IMR-90 (cell line): Measurements from ENCODE around the gene UBR4. TPM values are rescaled to one million over a fixed set of nuclear protein-coding genes. Genes with fewer than 3 reads are reported as not detected.

ENCODE experiments used
- ATAC-seq: fragments of 200-7000 bp; cut with Tn5 transposase; 2 replicates; pipeline ENCODE4 v1.9.1; 2020; ENCODE audit warnings: low read depth, mild to moderate bottlenecking, moderate library complexity
- BruUV-seq: library from RNA; stranded (reverse); fragments of 400-500 nt; replicated peaks from 2 replicates; lab custom pipeline; 2021; lab: Mats Ljungman, UMichigan
- CTCF ChIA-PET: fragments of 300-600 bp; formaldehyde crosslinking; extraction: SDS; loops from one replicate; lab custom pipeline; 2021; ENCODE audit warnings: antibody characterized with exemption; lab: Yijun Ruan, JAX
- POLR2A ChIA-PET: fragments of 300-600 bp; sonication (Branson Sonifier 250); formaldehyde crosslinking; loops from one replicate; lab custom pipeline; 2022; ENCODE audit warnings: antibody characterized with exemption; ENCODE audit not compliant: unreplicated experiment; lab: Charles Lee
- DNase-seq: peaks from one replicate; pipeline ENCODE4 v3.0.0; 2013
- H2AFZ ChIP-seq: replicated peaks from 2 replicates; pipeline ENCODE3; 2013; ENCODE audit warnings: low read length, mild to moderate bottlenecking; ENCODE audit not compliant: poor library complexity
- H2AK5ac ChIP-seq: 2 replicates; pipeline ENCODE4 v1.6.1; 2013; ENCODE audit warnings: low read depth, low read length, inconsistent platforms
- H2AK9ac ChIP-seq: replicated peaks from 2 replicates; pipeline ENCODE3; 2013; ENCODE audit warnings: mild to moderate bottlenecking, low read depth, low read length, moderate library complexity; ENCODE audit not compliant: poor library complexity
- H2BK120ac ChIP-seq: 2 replicates; pipeline ENCODE4 v1.6.1; 2013; ENCODE audit warnings: low read depth, low read length, inconsistent platforms
- H2BK15ac ChIP-seq: 3 replicates; pipeline ENCODE4 v1.6.1; 2013; ENCODE audit warnings: low read depth, low read length, inconsistent platforms
- H2BK20ac ChIP-seq: 2 replicates; pipeline ENCODE4 v1.6.1; 2013; ENCODE audit warnings: low read depth, mild to moderate bottlenecking, inconsistent platforms, low read length, moderate library complexity
- H2BK5ac ChIP-seq: 2 replicates; pipeline ENCODE4 v1.6.1; 2013; ENCODE audit warnings: mild to moderate bottlenecking, low read depth, low read length, inconsistent platforms; ENCODE audit not compliant: poor library complexity, severe bottlenecking
- H3K14ac ChIP-seq: replicated peaks from 2 replicates; pipeline ENCODE4 v1.6.1; 2013; ENCODE audit warnings: low read depth, low read length, inconsistent platforms
- H3K18ac ChIP-seq: 2 replicates; pipeline ENCODE4 v1.6.1; 2013; ENCODE audit warnings: low read depth, low read length, control low read depth
- H3K23ac ChIP-seq: 2 replicates; pipeline ENCODE4 v1.6.1; 2013; ENCODE audit warnings: low read depth, low read length, inconsistent platforms
- H3K27ac ChIP-seq: 2 replicates; pipeline ENCODE4 v1.5.1; 2013; ENCODE audit warnings: mild to moderate bottlenecking, control low read depth, low read length; ENCODE audit not compliant: insufficient read depth
- H3K27me3 ChIP-seq: 2 replicates; pipeline ENCODE4 v1.6.1; 2013; ENCODE audit warnings: low read length; ENCODE audit not compliant: control insufficient read depth, insufficient read depth
- H3K36me3 ChIP-seq: 2 replicates; pipeline ENCODE4 v1.6.1; 2013; ENCODE audit warnings: low read length, mixed read lengths; ENCODE audit not compliant: control insufficient read depth, insufficient read depth
- H3K4ac ChIP-seq: 2 replicates; pipeline ENCODE4 v1.6.1; 2013; ENCODE audit warnings: low read depth, low read length, inconsistent platforms
- H3K4me1 ChIP-seq: 2 replicates; pipeline ENCODE4 v1.6.1; 2013; ENCODE audit warnings: low read length, mixed read lengths; ENCODE audit not compliant: control insufficient read depth, insufficient read depth
- H3K4me2 ChIP-seq: 2 replicates; pipeline ENCODE4 v1.6.1; 2013; ENCODE audit warnings: low read depth, mild to moderate bottlenecking, control low read depth, low read length, moderate library complexity
- H3K4me3 ChIP-seq: 2 replicates; pipeline ENCODE4 v1.5.1; 2013; ENCODE audit warnings: low read depth, mild to moderate bottlenecking, control low read depth, low read length, moderate library complexity; ENCODE audit not compliant: insufficient read depth
- H3K56ac ChIP-seq: 2 replicates; pipeline ENCODE4 v1.6.1; 2013; ENCODE audit warnings: low read length, inconsistent platforms; ENCODE audit not compliant: insufficient read depth; ENCODE audit errors: extremely low read depth
- H3K79me1 ChIP-seq, 2 experiments: 2 replicates each; pipeline ENCODE4 v1.6.1; 2013; ENCODE audit warnings: low read length in 2 of 2, inconsistent platforms in 1 of 2, low read depth in 1 of 2
- H3K9ac ChIP-seq: 2 replicates; pipeline ENCODE4 v1.6.1; 2013; ENCODE audit warnings: low read depth, low read length, control low read depth
- H3K9me1 ChIP-seq: 2 replicates; pipeline ENCODE4 v1.6.1; 2013; ENCODE audit warnings: low read length, inconsistent platforms; ENCODE audit not compliant: insufficient read depth
- H3K9me3 ChIP-seq: 2 replicates; pipeline ENCODE4 v1.6.1; 2013; ENCODE audit warnings: low read length; ENCODE audit not compliant: control insufficient read depth, insufficient read depth
- H4K20me1 ChIP-seq: 2 replicates; pipeline ENCODE4 v1.6.1; 2013; ENCODE audit warnings: low read length, inconsistent platforms; ENCODE audit not compliant: insufficient read depth
- H4K5ac ChIP-seq: 2 replicates; pipeline ENCODE4 v1.6.1; 2013; ENCODE audit warnings: mild to moderate bottlenecking, low read depth, low read length, control low read depth
- H4K8ac ChIP-seq, 2 experiments: 2 replicates each; pipeline ENCODE4 v1.6.1; 2013; ENCODE audit warnings: low read depth in 2 of 2, low read length in 2 of 2, control low read depth in 1 of 2, inconsistent platforms in 1 of 2
- H4K91ac ChIP-seq: 2 replicates; pipeline ENCODE4 v1.6.1; 2013; ENCODE audit warnings: low read depth, low read length, inconsistent platforms; ENCODE audit not compliant: insufficient read depth
- POLR2A ChIP-seq: IDR thresholded peaks from 2 replicates; pipeline ENCODE4 v1.6.1; 2012; ENCODE audit warnings: mild to moderate bottlenecking, low read depth, low read length
- dilution Hi-C: fragments of 300-500 bp; cut with HindIII; formaldehyde crosslinking; loops from one replicate; pipeline ENCODE4 v1.14.3; 2018; ENCODE audit warnings: low sequenced_read_pairs; ENCODE audit not compliant: unreplicated experiment
- in situ Hi-C: fragments of 300-500 bp; cut with MboI; formaldehyde crosslinking; loops from 3 replicates; pipeline ENCODE4 v1.14.3; 2019; ENCODE audit warnings: low sequenced_read_pairs, inconsistent platforms, mixed read lengths
- intact Hi-C: fragments of 100-400 bp; cut with micrococcal nuclease; formaldehyde crosslinking; loops from 2 replicates; pipeline ENCODE4 v1.10.0; 2022
- polyA plus RNA-seq, 3 experiments: library from polyadenylated mRNA; depleted of rRNA; stranded (reverse); fragments of >200 nt; gene quantifications; 2 replicates each; pipeline ENCODE4 v1.2.3, GENCODE V29; 2012; ENCODE audit warnings: low replicate concordance in 1 of 3
- total RNA-seq: library from RNA; depleted of rRNA; stranded (reverse); fragments of >200 nt; gene quantifications from 2 replicates; pipeline ENCODE4 v1.2.3, GENCODE V29; 2012

UBR4 gene
- total and polyA plus RNA-seq, 2 of the 4 experiments (the other 2 are of a cell fraction): 87.8 to 121 TPM

DNA sequence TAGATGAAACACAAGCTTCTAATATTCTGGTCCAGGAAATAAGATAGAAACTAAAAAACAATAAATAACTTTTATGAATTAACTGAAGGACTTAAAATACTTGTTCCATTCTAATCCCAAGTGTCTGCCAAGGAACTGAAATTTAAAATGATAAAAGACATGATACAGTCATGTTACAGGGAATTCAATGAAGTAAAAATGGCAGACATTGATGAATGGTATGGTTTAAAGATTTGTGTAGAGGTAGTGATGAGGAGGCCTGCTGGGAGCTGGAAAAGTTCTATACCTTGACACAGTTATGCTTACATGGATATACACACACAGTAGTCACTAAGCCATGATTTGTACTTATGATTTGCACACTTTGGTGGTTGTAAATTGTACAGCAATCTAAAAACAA lies 2.1 kb upstream of the UBR4 start:
- Histone ChIP-seq H4K20me1 (peaks cover 26% of the 10 kb centered on the region), H4K8ac (no peak overlapping the region), H3K79me1 (peaks cover 18 to 41% of the 10 kb centered on the region in 2 experiments; a peak in 3 of 4 replicates), H3K36me3 (peaks cover 8% of the 10 kb centered on the region), H3K9me1 (no peaks in the 10 kb centered on the region), H2AK9ac (no peak overlapping the region), H4K5ac (no peak overlapping the region), H3K56ac (no peak overlapping the region), H3K27me3 (no peaks in the 10 kb centered on the region), H3K4me1 (peaks cover 4% of the 10 kb centered on the region; the same call in 1 of the 2 replicates), H2AK5ac (no peak overlapping the region), H2BK20ac (no peak overlapping the region), H2BK120ac (no peak overlapping the region), H4K91ac (no peak overlapping the region), H3K9ac (no peak overlapping the region), H3K14ac (no peak overlapping the region), H3K18ac (no peak overlapping the region), H3K27ac (no peak overlapping the region), H3K23ac (no peak overlapping the region), H3K9me3 (no peaks in the 10 kb centered on the region), H3K4ac (no peak overlapping the region), H2BK15ac (no peak overlapping the region), H3K4me3 (no peak overlapping the region), H2BK5ac (no peak overlapping the region), H3K4me2 (no peak overlapping the region), H2AFZ (no peak overlapping the region)
- ATAC-seq (no peak), DNase-seq (no peak)
- dilution Hi-C loops: no loop called here
- in situ Hi-C loops: no loop called here
- no TSS peak for BruUV-seq
- intact Hi-C loops: loop anchor here (1.0 kb wide), 1 partner anchor 20 kb away; no protein-coding TSS in a partner anchor
- no peak for TF ChIP-seq POLR2A
- ChIA-PET CTCF (no interaction called here), POLR2A (interaction anchor here (0.6 kb wide), 2 partner anchors 23 to 33 kb away, joined by 3 to 4 read pairs; no protein-coding TSS in a partner anchor)
